Mesenchymal stem cell (in vitro differentiated cells and primary cell): ENCODE data around the gene AACS.
A peak's percentile ranks its signal among the peaks of the same experiment; 100 is the strongest.

Experiments used
- DNase-seq: peaks from one replicate; pipeline ENCODE4 v3.0.0-alpha.2; 2013
- H2AFZ ChIP-seq: one replicate; pipeline ENCODE4 v1.6.1; 2013; ENCODE audit warnings: low read depth, mild to moderate bottlenecking, control low read depth, inconsistent platforms, low read length, moderate library complexity
- H2AK5ac ChIP-seq: 2 replicates; pipeline ENCODE4 v1.6.1; 2013; ENCODE audit warnings: low read length, moderate library complexity, mild to moderate bottlenecking, inconsistent platforms; ENCODE audit not compliant: severe bottlenecking
- H2BK120ac ChIP-seq: one replicate; pipeline ENCODE4 v1.6.1; 2013; ENCODE audit warnings: low read depth, mild to moderate bottlenecking, inconsistent platforms, low read length, moderate library complexity
- H2BK12ac ChIP-seq, 2 experiments: one replicate each; pipeline ENCODE4 v1.6.1; 2013; ENCODE audit warnings: inconsistent platforms in 2 of 2, low read length in 2 of 2, mild to moderate bottlenecking in 2 of 2, moderate library complexity in 2 of 2, control low read depth in 1 of 2
- H2BK15ac ChIP-seq: one replicate; pipeline ENCODE4 v1.6.1; 2013; ENCODE audit warnings: mild to moderate bottlenecking, low read depth, inconsistent platforms; ENCODE audit not compliant: poor library complexity, severe bottlenecking
- H2BK5ac ChIP-seq: 2 replicates; pipeline ENCODE4 v1.6.1; 2013; ENCODE audit warnings: low read depth, mild to moderate bottlenecking, low read length, control low read depth, inconsistent platforms; ENCODE audit not compliant: poor library complexity, severe bottlenecking
- H3K14ac ChIP-seq, 2 experiments: one replicate each; pipeline ENCODE4 v1.6.1; 2013; ENCODE audit warnings: inconsistent platforms in 2 of 2, low read length in 2 of 2, control low read depth in 1 of 2, mild to moderate bottlenecking in 1 of 2, moderate library complexity in 1 of 2
- H3K18ac ChIP-seq, 2 experiments: one replicate each; pipeline ENCODE4 v1.6.1; 2013; ENCODE audit warnings: inconsistent platforms in 2 of 2, low read length in 2 of 2, control low read depth in 1 of 2, low read depth in 1 of 2, mild to moderate bottlenecking in 1 of 2
- H3K23ac ChIP-seq, 2 experiments: one replicate each; pipeline ENCODE4 v1.6.1; 2013; ENCODE audit warnings: inconsistent platforms in 2 of 2, low read length in 2 of 2, mild to moderate bottlenecking in 2 of 2, moderate library complexity in 2 of 2, control low read depth in 1 of 2
- H3K27ac ChIP-seq: 2 replicates; pipeline ENCODE4 v1.5.1; 2013; ENCODE audit warnings: mild to moderate bottlenecking, moderate library complexity, low read length, control low read depth, inconsistent platforms; ENCODE audit not compliant: poor library complexity, severe bottlenecking
- H3K27me3 ChIP-seq, 2 experiments: 2 replicates each; pipeline versions ENCODE4 v1.6.1 to v1.7.0; 2013; ENCODE audit warnings: low read length in 2 of 2, mild to moderate bottlenecking in 2 of 2, moderate library complexity in 2 of 2, control low read depth in 1 of 2, inconsistent platforms in 1 of 2; ENCODE audit not compliant: control insufficient read depth in 1 of 2, insufficient read depth in 1 of 2
- H3K36me3 ChIP-seq, 2 experiments: 2 replicates each; pipeline versions ENCODE4 v1.6.1 to v1.7.0; 2013; ENCODE audit warnings: low read length in 2 of 2, control low read depth in 1 of 2, inconsistent platforms in 1 of 2, low read depth in 1 of 2, mild to moderate bottlenecking in 1 of 2; ENCODE audit not compliant: insufficient read depth in 2 of 2, control insufficient read depth in 1 of 2
- H3K4ac ChIP-seq, 2 experiments: one replicate each; pipeline ENCODE4 v1.6.1; 2013; ENCODE audit warnings: inconsistent platforms in 2 of 2, low read length in 2 of 2, mild to moderate bottlenecking in 2 of 2, moderate library complexity in 2 of 2, control low read depth in 1 of 2, low read depth in 1 of 2
- H3K4me1 ChIP-seq: 2 replicates; pipeline ENCODE4 v1.6.1; 2013; ENCODE audit warnings: low read depth, low read length, control low read depth; ENCODE audit not compliant: control insufficient read depth, insufficient read depth
- H3K4me2 ChIP-seq: 2 replicates; pipeline ENCODE4 v1.6.1; 2013; ENCODE audit warnings: low read length, mild to moderate bottlenecking, inconsistent platforms; ENCODE audit not compliant: poor library complexity, severe bottlenecking
- H3K4me3 ChIP-seq, 2 experiments: 2 replicates each; pipeline versions ENCODE4 v1.5.1 to v1.7.0; 2013; ENCODE audit warnings: low read length in 2 of 2, mild to moderate bottlenecking in 2 of 2, control low read depth in 1 of 2, low read depth in 1 of 2; ENCODE audit not compliant: insufficient read depth in 1 of 2
- H3K79me1 ChIP-seq: replicated peaks from 2 replicates; pipeline ENCODE4 v1.6.1; 2013; ENCODE audit warnings: mild to moderate bottlenecking, control low read depth, low read length, inconsistent platforms; ENCODE audit not compliant: poor library complexity, severe bottlenecking
- H3K9ac ChIP-seq: 2 replicates; pipeline ENCODE4 v1.7.0; 2013; ENCODE audit warnings: mild to moderate bottlenecking, low read length, moderate library complexity
- H3K9me3 ChIP-seq: 2 replicates; pipeline ENCODE4 v1.7.0; 2013; ENCODE audit warnings: mild to moderate bottlenecking, low read length; ENCODE audit not compliant: control insufficient read depth
- H4K8ac ChIP-seq: one replicate; pipeline ENCODE4 v1.6.1; 2013; ENCODE audit warnings: inconsistent platforms, mild to moderate bottlenecking, low read length, moderate library complexity
- H4K91ac ChIP-seq: one replicate; pipeline ENCODE4 v1.6.1; 2013; ENCODE audit warnings: mild to moderate bottlenecking, low read length, inconsistent platforms
- WGBS: methylation state at CpG from one replicate; pipeline ENCODE4 v1.1.7; 2013; ENCODE audit warnings: mixed read lengths; 5-methylcytosine and 5-hydroxymethylcytosine counted together

Gene AACS

DNA sequence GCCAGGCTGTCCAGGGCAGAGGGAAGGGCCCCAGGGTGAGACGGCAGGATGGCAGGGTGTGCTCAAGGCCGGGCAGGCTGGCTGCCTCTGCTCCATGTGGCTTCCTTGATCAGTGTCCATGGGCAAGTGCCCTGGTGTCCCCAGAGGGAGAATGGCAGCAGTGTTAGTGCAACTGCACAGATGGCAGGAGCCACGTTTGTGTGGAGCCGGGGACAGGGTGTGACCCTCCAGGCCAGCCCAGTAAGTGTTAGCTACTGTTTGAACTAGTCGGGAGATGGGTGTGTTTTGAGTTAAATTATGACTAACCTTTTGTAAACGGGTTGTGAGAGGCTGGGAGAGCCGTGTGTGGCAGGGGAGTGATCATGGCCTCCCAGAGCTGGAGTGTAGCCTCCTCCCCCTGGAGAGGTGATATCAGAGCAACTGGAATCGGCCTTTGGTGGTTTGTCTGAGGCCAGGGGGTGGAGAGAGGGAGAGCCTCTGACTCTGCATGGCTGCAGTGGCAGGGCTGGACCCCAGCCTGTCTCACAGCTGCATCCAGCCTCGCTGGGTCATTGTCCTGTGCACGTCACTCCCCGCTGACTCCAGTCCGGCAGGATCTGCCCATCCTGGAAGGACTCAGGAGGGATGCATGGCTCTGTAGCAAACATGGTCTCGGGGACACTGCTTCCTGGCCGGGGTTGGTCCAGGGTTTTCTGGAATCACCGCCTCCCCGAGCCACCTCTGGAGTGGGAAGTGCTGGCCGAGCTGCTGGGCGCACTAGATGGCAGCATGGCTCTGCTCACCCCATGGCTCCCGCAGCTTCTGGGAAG, 27.8 kb downstream of the AACS start:
- Histone ChIP-seq H3K18ac (no peak overlapping the region), H4K8ac (no peak overlapping the region), H3K23ac (no peak overlapping the region), H2BK15ac (no peak overlapping the region), H2BK12ac (no peak overlapping the region), H3K4me2 (peak overlapping the region; percentile 56), H3K4ac (no peak overlapping the region), H2AFZ (no peak overlapping the region), H2BK5ac (peak overlapping the region; percentile 88), H2BK120ac (no peak overlapping the region), H3K14ac (no peak overlapping the region), H3K27ac (peak overlapping the region; percentile 86), H4K91ac (no peak overlapping the region), H3K27me3 (no peaks in the 10 kb centered on the region), H2AK5ac (peak overlapping the region; percentile 90), H3K9ac (peak overlapping the region; percentile 42), H3K36me3 (peaks cover 48 to 60% of the 10 kb centered on the region in 2 experiments), H3K79me1 (peaks cover 39% of the 10 kb centered on the region), H3K9me3 (no peaks in the 10 kb centered on the region), H3K4me1 (peaks cover 37% of the 10 kb centered on the region), H3K4me3 (peak overlapping the region in 1 of 2 experiments; percentile 20)
- no peak for DNase-seq
- WGBS = 81% methylated on average over 19 of the region's 19 CpGs

GRCh38 chr12:125093681-125094330, 28.6 kb downstream of the AACS start:
- no peak for DNase-seq

GRCh38 chr12:125096894-125097293, 31.7 kb downstream of the AACS start:
- no peak overlapping the region for H3K18ac ChIP-seq
- 99% methylated on average over 7 of the region's 7 CpGs for WGBS
- no peaks in the 10 kb centered on the region for H3K9me3 ChIP-seq

More at GRCh38 chr12:125093681-125094330, 28.6 kb downstream of the AACS start:
- Histone ChIP-seq H3K18ac (no peak overlapping the region), H3K9ac (no peak overlapping the region), H3K79me1 (peaks cover 41% of the 10 kb centered on the region), H2BK15ac (no peak overlapping the region), H3K27me3 (no peaks in the 10 kb centered on the region), H3K4me1 (peaks cover 37% of the 10 kb centered on the region), H3K9me3 (no peaks in the 10 kb centered on the region), H3K14ac (no peak overlapping the region), H3K36me3 (peaks cover 42 to 60% of the 10 kb centered on the region in 2 experiments), H4K91ac (no peak overlapping the region), H3K27ac (no peak overlapping the region), H3K4me2 (no peak overlapping the region), H3K4me3 (no peak overlapping the region), H2AK5ac (no peak overlapping the region), H3K23ac (no peak overlapping the region), H2BK12ac (no peak overlapping the region), H2BK120ac (no peak overlapping the region), H3K4ac (no peak overlapping the region), H2AFZ (no peak overlapping the region), H2BK5ac (no peak overlapping the region), H4K8ac (no peak overlapping the region)
- WGBS = 98% methylated on average over 22 of the region's 26 CpGs

GRCh38 chr12:125097427-125097826, 32.2 kb downstream of the AACS start:
- Histone ChIP-seq H2AK5ac (no peak overlapping the region), H3K18ac (no peak overlapping the region), H3K4me2 (no peak overlapping the region), H3K27ac (no peak overlapping the region), H3K4ac (no peak overlapping the region), H3K9ac (no peak overlapping the region), H3K14ac (no peak overlapping the region), H3K27me3 (no peaks in the 10 kb centered on the region), H3K79me1 (peaks cover 35% of the 10 kb centered on the region), H3K9me3 (no peaks in the 10 kb centered on the region), H4K91ac (no peak overlapping the region), H2BK12ac (no peak overlapping the region), H3K36me3 (peaks cover 12 to 37% of the 10 kb centered on the region in 2 experiments), H4K8ac (no peak overlapping the region), H3K23ac (no peak overlapping the region), H3K4me3 (no peak overlapping the region), H2BK15ac (no peak overlapping the region), H2BK120ac (no peak overlapping the region), H2AFZ (no peak overlapping the region), H2BK5ac (no peak overlapping the region), H3K4me1 (peaks cover 22% of the 10 kb centered on the region)
- 95% methylated on average over 12 of the region's 12 CpGs for WGBS
- DNase-seq = no peak

More at GRCh38 chr12:125096894-125097293, 31.7 kb downstream of the AACS start:
- no peak overlapping the region for H4K8ac ChIP-seq
- H4K91ac ChIP-seq = no peak overlapping the region
- no peak overlapping the region for H3K4me3 ChIP-seq
- peaks cover 27% of the 10 kb centered on the region for H3K4me1 ChIP-seq
- no peak overlapping the region for H3K27ac ChIP-seq
- no peak overlapping the region for H3K14ac ChIP-seq
- H3K79me1 ChIP-seq = peaks cover 35% of the 10 kb centered on the region
- no peak overlapping the region for H3K23ac ChIP-seq
- H2AFZ ChIP-seq = no peak overlapping the region
- H2AK5ac ChIP-seq = no peak overlapping the region
- H3K4me2 ChIP-seq = no peak overlapping the region
- no peak for DNase-seq
- no peak overlapping the region for H2BK120ac ChIP-seq
- peaks cover 13 to 43% of the 10 kb centered on the region in 2 experiments for H3K36me3 ChIP-seq
- no peak overlapping the region for H3K9ac ChIP-seq
- H2BK12ac ChIP-seq = no peak overlapping the region
- no peak overlapping the region for H3K4ac ChIP-seq
- H2BK15ac ChIP-seq = no peak overlapping the region
- H2BK5ac ChIP-seq = no peak overlapping the region
- H3K27me3 ChIP-seq = no peaks in the 10 kb centered on the region
